H9 (cell line): ENCODE measurements around the gene CAMK1. TPM values are rescaled to one million over a fixed set of nuclear protein-coding genes. Genes with fewer than 3 reads are reported as not detected.

ENCODE experiments used
- DNase-seq: peaks from one replicate; pipeline ENCODE4 v3.0.0-alpha.2; 2017
- H2AFZ ChIP-seq: one replicate; pipeline ENCODE4 v1.6.1; 2013; ENCODE audit warnings: mild to moderate bottlenecking, low read length, control low read depth, moderate library complexity
- H2AK5ac ChIP-seq: 2 replicates; pipeline ENCODE4 v1.6.1; 2013; ENCODE audit warnings: low read length, control low read depth, mixed read lengths; ENCODE audit not compliant: insufficient read length
- H2BK120ac ChIP-seq: one replicate; pipeline ENCODE4 v1.6.1; 2013; ENCODE audit warnings: low read depth, mild to moderate bottlenecking, low read length, control low read depth, inconsistent platforms; ENCODE audit not compliant: poor library complexity, severe bottlenecking
- H2BK12ac ChIP-seq: 2 replicates; pipeline ENCODE4 v1.6.1; 2013; ENCODE audit warnings: low read length, control low read depth, mixed read lengths, low read depth; ENCODE audit not compliant: insufficient read length
- H2BK15ac ChIP-seq: 2 replicates; pipeline ENCODE4 v1.6.1; 2013; ENCODE audit warnings: low read depth, low read length, control low read depth
- H2BK20ac ChIP-seq: one replicate; pipeline ENCODE4 v1.6.1; 2013; ENCODE audit warnings: low read depth, mild to moderate bottlenecking, low read length, control low read depth, inconsistent platforms; ENCODE audit not compliant: poor library complexity, severe bottlenecking
- H2BK5ac ChIP-seq: 2 replicates; pipeline ENCODE4 v1.6.1; 2013; ENCODE audit warnings: low read length, control low read depth, mixed read lengths; ENCODE audit not compliant: insufficient read length
- H3K14ac ChIP-seq: 2 replicates; pipeline ENCODE4 v1.6.1; 2013; ENCODE audit warnings: low read length, control low read depth; ENCODE audit not compliant: insufficient read depth
- H3K18ac ChIP-seq: 2 replicates; pipeline ENCODE4 v1.6.1; 2013; ENCODE audit warnings: low read depth, mild to moderate bottlenecking, mixed read lengths, low read length, control low read depth; ENCODE audit not compliant: insufficient read length
- H3K23ac ChIP-seq: 2 replicates; pipeline ENCODE4 v1.6.1; 2013; ENCODE audit warnings: low read length, control low read depth, mixed read lengths, low read depth; ENCODE audit not compliant: insufficient read length
- H3K23me2 ChIP-seq: 2 replicates; pipeline ENCODE4 v1.6.1; 2013; ENCODE audit warnings: low read depth, mild to moderate bottlenecking, mixed read lengths, low read length, control low read depth; ENCODE audit not compliant: insufficient read length, poor library complexity, severe bottlenecking
- H3K27ac ChIP-seq: 2 replicates; pipeline ENCODE4 v1.5.1; 2013; ENCODE audit warnings: low read length, control low read depth, mixed read lengths, low read depth; ENCODE audit not compliant: insufficient read length
- H3K27me3 ChIP-seq: 2 replicates; pipeline ENCODE4 v1.6.1; 2013; ENCODE audit warnings: low read length, control low read depth, inconsistent platforms; ENCODE audit not compliant: insufficient read depth
- H3K4ac ChIP-seq: 2 replicates; pipeline ENCODE4 v1.6.1; 2013; ENCODE audit warnings: low read depth, mild to moderate bottlenecking, control low read depth, inconsistent platforms, low read length, moderate library complexity
- H3K4me1 ChIP-seq: 2 replicates; pipeline ENCODE4 v1.6.1; 2013; ENCODE audit warnings: low read length, control low read depth, inconsistent platforms; ENCODE audit not compliant: insufficient read depth
- H3K4me2 ChIP-seq: 2 replicates; pipeline ENCODE4 v1.6.1; 2013; ENCODE audit warnings: low read length, control low read depth, mixed read lengths; ENCODE audit not compliant: insufficient read length, insufficient read depth
- H3K56ac ChIP-seq: 2 replicates; pipeline ENCODE4 v1.6.1; 2013; ENCODE audit warnings: low read depth, mild to moderate bottlenecking, mixed read lengths, low read length, control low read depth; ENCODE audit not compliant: insufficient read length
- H3K79me1 ChIP-seq: 2 replicates; pipeline ENCODE4 v1.6.1; 2013; ENCODE audit warnings: low read depth, mild to moderate bottlenecking, moderate library complexity, low read length, control low read depth, inconsistent platforms; ENCODE audit not compliant: insufficient read depth, poor library complexity, severe bottlenecking
- H3K79me2 ChIP-seq: 2 replicates; pipeline ENCODE4 v1.6.1; 2013; ENCODE audit warnings: low read length, control low read depth, inconsistent platforms; ENCODE audit not compliant: insufficient read depth
- H3K9ac ChIP-seq: 2 replicates; pipeline ENCODE4 v1.6.1; 2013; ENCODE audit warnings: low read length, control low read depth, mixed read lengths; ENCODE audit not compliant: insufficient read length; ENCODE audit errors: extremely low read depth
- H3K9me3 ChIP-seq: one replicate; pipeline ENCODE4 v1.6.1; 2013; ENCODE audit warnings: low read depth, low read length, inconsistent platforms; ENCODE audit not compliant: control insufficient read depth
- H3T11ph ChIP-seq: one replicate; pipeline ENCODE4 v1.6.1; 2013; ENCODE audit warnings: mild to moderate bottlenecking, low read length, control low read depth, inconsistent platforms
- H4K20me1 ChIP-seq: one replicate; pipeline ENCODE4 v1.6.1; 2013; ENCODE audit not compliant: control insufficient read depth, insufficient read length, insufficient read depth
- H4K5ac ChIP-seq: 2 replicates; pipeline ENCODE4 v1.6.1; 2013; ENCODE audit warnings: low read depth, mild to moderate bottlenecking, mixed read lengths, low read length, control low read depth; ENCODE audit not compliant: insufficient read length
- H4K8ac ChIP-seq: replicated peaks from 2 replicates; pipeline ENCODE4 v1.6.1; 2013; ENCODE audit warnings: low read length, control low read depth, mixed read lengths, low read depth; ENCODE audit not compliant: insufficient read length
- H4K91ac ChIP-seq: 2 replicates; pipeline ENCODE4 v1.6.1; 2013; ENCODE audit warnings: low read depth, mild to moderate bottlenecking, moderate library complexity, mixed read lengths, low read length, control low read depth; ENCODE audit not compliant: insufficient read length
- H3K27ac Mint-ChIP-seq, 3 experiments: 2 replicates in 2 of 3; 3 replicates in 1 of 3; pipeline ENCODE4 v1.8.0; 2020 to 2021; ENCODE audit warnings: mixed read lengths in 3 of 3, mild to moderate bottlenecking in 1 of 3, moderate library complexity in 1 of 3
- H3K27me3 Mint-ChIP-seq: 2 replicates; pipeline ENCODE4 v1.8.0; 2021; ENCODE audit warnings: low read depth, mild to moderate bottlenecking, moderate library complexity, mixed read lengths
- H3K36me3 Mint-ChIP-seq, 3 experiments: 2 replicates in 2 of 3; 3 replicates in 1 of 3; pipeline ENCODE4 v1.8.0; 2020 to 2021; ENCODE audit warnings: low read depth in 3 of 3, mixed read lengths in 3 of 3; ENCODE audit not compliant: insufficient read depth in 1 of 3
- H3K4me1 Mint-ChIP-seq, 2 experiments: 2 replicates each; pipeline ENCODE4 v1.8.0; 2020; ENCODE audit warnings: mixed read lengths in 2 of 2
- H3K4me3 Mint-ChIP-seq, 2 experiments: 2 replicates in 1 of 2; 3 replicates in 1 of 2; pipeline ENCODE4 v1.8.0; 2020 to 2021; ENCODE audit warnings: mild to moderate bottlenecking in 2 of 2, mixed read lengths in 2 of 2, moderate library complexity in 1 of 2
- H3K9me3 Mint-ChIP-seq, 2 experiments: 2 replicates in 1 of 2; 3 replicates in 1 of 2; pipeline ENCODE4 v1.8.0; 2020; ENCODE audit warnings: mild to moderate bottlenecking in 2 of 2, mixed read lengths in 2 of 2, moderate library complexity in 1 of 2
- WGBS: extraction: QIAGEN DNeasy Blood & Tissue Kit; methylation state at CpG from one replicate; pipeline ENCODE4 v1.1.7; 2013; ENCODE audit warnings: missing lambda C conversion rate, low lambda C conversion rate, mixed read lengths; ENCODE audit not compliant: insufficient read length; ENCODE audit errors: extremely low coverage; 5-methylcytosine and 5-hydroxymethylcytosine counted together
- total RNA-seq: library from RNA; stranded (reverse); gene quantifications from 2 replicates; pipeline ENCODE4 v1.2.1, GENCODE V29; 2021
- TF ChIP-seq, protein P1 (sequence below): fragments of 200-600 bp; sonication (generic); conservative IDR thresholded peaks from 3 replicates; pipeline ENCODE4 v1.8.0; 2021; ENCODE audit warnings: antibody characterized with exemption, mild to moderate bottlenecking

CAMK1 gene
- total RNA-seq, 1 experiment from 2014 or later = 9.2 TPM

DNA sequence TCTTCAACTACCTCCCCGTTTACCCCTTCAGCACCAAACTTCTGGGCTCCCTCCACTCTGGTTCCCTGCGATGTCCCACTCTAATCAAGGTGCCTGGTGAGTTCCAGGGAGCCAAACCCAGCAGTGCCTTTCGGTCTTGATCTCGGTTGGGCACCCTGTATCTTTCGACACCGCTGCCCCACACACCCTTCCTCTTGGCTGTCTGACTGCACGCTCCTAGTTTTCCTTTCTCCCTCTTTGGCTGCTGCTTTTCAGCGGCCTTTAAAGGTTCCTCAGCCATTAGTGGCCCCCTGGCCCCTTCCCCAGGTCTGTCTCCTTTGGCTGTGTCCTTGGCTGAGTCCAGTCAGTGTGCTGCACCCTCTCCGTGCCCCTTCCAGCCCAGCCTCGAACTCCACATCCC is 41.1 kb upstream of the CAMK1 start:
- H2BK12ac ChIP-seq = no peak overlapping the region
- Mint-ChIP-seq H3K36me3 (peaks cover 0 to 14% (median 9%) of the 10 kb centered on the region in 3 experiments; a peak in 4 of 7 replicates), H3K4me3 (peak overlapping the region; percentile 71 to 86), H3K9me3 (no peaks in the 10 kb centered on the region), H3K27me3 (peaks cover 16% of the 10 kb centered on the region), H3K27ac (peak overlapping the region in 1 of 3 experiments; percentile 60; a peak in 1 of 7 replicates), H3K4me1 (peaks cover 20 to 23% of the 10 kb centered on the region in 2 experiments)
- H3K56ac ChIP-seq = no peak overlapping the region
- H3K9ac ChIP-seq = no peak overlapping the region
- H3K79me2 ChIP-seq = no peaks in the 10 kb centered on the region
- no peaks in the 10 kb centered on the region for H3K79me1 ChIP-seq
- no peaks in the 10 kb centered on the region for H3K27me3 ChIP-seq
- no peak overlapping the region for H2BK20ac ChIP-seq
- no peak overlapping the region for H3K27ac ChIP-seq
- no peaks in the 10 kb centered on the region for H3K4me1 ChIP-seq
- TF ChIP-seq, protein P1, sequence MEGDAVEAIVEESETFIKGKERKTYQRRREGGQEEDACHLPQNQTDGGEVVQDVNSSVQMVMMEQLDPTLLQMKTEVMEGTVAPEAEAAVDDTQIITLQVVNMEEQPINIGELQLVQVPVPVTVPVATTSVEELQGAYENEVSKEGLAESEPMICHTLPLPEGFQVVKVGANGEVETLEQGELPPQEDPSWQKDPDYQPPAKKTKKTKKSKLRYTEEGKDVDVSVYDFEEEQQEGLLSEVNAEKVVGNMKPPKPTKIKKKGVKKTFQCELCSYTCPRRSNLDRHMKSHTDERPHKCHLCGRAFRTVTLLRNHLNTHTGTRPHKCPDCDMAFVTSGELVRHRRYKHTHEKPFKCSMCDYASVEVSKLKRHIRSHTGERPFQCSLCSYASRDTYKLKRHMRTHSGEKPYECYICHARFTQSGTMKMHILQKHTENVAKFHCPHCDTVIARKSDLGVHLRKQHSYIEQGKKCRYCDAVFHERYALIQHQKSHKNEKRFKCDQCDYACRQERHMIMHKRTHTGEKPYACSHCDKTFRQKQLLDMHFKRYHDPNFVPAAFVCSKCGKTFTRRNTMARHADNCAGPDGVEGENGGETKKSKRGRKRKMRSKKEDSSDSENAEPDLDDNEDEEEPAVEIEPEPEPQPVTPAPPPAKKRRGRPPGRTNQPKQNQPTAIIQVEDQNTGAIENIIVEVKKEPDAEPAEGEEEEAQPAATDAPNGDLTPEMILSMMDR = no peak
- H4K8ac ChIP-seq = no peak overlapping the region
- H3K23ac ChIP-seq = no peak overlapping the region
- H3K14ac ChIP-seq = no peak overlapping the region
- H3K4ac ChIP-seq = no peak overlapping the region
- H4K91ac ChIP-seq = no peak overlapping the region
- H3K4me2 ChIP-seq = peak overlapping the region; percentile 70
- WGBS = no CpG with 5 or more reads among the region's 10 CpGs
- H3K23me2 ChIP-seq = peaks cover 7% of the 10 kb centered on the region
- H2AFZ ChIP-seq = no peak overlapping the region
- H3K9me3 ChIP-seq = no peaks in the 10 kb centered on the region
- DNase-seq = no peak
- no peak overlapping the region for H3T11ph ChIP-seq
- no peak overlapping the region for H4K5ac ChIP-seq
- no peaks in the 10 kb centered on the region for H4K20me1 ChIP-seq
- no peak overlapping the region for H3K18ac ChIP-seq
- H2BK15ac ChIP-seq = no peak overlapping the region
- H2AK5ac ChIP-seq = no peak overlapping the region
- no peak overlapping the region for H2BK120ac ChIP-seq
- H2BK5ac ChIP-seq = no peak overlapping the region
